Hindlimb muscle (tissue), 1 donor: ENCODE data around the gene ZIC2. TPM values are rescaled to one million over a fixed set of nuclear protein-coding genes. Genes with fewer than 3 reads are reported as not detected.

ENCODE experiments used
- DNase-seq: peaks from one replicate; pipeline ENCODE4 v3.0.0-alpha.2; 2013
- polyA plus RNA-seq: library from polyadenylated mRNA; unstranded; fragments of 120-200 nt; gene quantifications from one replicate; pipeline ENCODE4 v1.2.1, GENCODE V29; 2013; ENCODE audit not compliant: insufficient read length

The ZIC2 gene
- polyA plus RNA-seq, 1 donor, result not detected

- DNase-seq, result no peak
Observed at GRCh38 chr13:99959540-99960230, 21.9 kb upstream of the ZIC2 start.

GRCh38 chr13:99960663-99961311 lies 20.8 kb upstream of the ZIC2 start:
- no peak for DNase-seq

DNA sequence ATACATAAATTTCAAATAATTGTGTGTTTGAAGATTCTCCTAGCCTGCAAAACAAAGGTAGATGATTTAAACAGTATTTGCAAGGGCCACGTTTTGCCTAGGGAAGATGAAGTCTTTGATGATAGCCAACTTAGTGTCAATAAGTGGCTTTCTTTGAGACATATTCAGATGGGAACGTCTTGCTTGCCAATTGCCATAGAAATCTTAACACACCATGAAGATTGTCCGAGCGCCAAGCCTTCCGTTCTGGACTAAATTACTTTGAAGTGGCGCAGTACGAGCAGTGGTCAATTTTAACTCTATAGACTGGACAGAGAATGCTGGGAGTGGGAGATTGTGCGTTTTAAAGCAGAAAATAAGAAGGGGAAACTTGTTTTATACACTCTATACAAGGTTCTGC lies 19.9 kb upstream of the ZIC2 start:
- no peak for DNase-seq

DNA sequence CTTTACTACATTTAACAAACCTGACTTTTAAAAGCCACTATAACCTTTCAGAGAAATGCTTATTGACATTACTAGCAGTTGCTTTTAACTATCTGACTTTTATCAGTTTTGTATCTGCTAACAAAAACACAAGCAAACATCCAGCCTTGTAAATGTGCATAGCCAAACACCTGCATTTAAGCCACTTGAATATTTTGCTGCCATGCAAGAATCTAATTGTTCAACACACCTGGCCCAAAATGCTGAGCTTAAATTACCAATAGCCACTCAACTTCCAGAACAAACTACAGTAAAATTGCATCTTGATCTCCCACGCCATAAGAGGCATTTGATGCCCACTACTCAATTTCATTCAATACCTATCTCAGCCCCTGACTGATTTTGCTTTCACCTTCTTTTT lies 19.3 kb upstream of the ZIC2 start:
- DNase-seq, result no peak

- DNase-seq, result no peak
Observed at GRCh38 chr13:99963816-99964339, 17.7 kb upstream of the ZIC2 start.

- no peak for DNase-seq
Observed at GRCh38 chr13:99965329-99966000, 16.1 kb upstream of the ZIC2 start.

- no peak for DNase-seq
Observed at GRCh38 chr13:99966064-99966805, 15.3 kb upstream of the ZIC2 start.

GRCh38 chr13:99967498-99967868 lies 14.1 kb upstream of the ZIC2 start:
- no peak for DNase-seq

DNA sequence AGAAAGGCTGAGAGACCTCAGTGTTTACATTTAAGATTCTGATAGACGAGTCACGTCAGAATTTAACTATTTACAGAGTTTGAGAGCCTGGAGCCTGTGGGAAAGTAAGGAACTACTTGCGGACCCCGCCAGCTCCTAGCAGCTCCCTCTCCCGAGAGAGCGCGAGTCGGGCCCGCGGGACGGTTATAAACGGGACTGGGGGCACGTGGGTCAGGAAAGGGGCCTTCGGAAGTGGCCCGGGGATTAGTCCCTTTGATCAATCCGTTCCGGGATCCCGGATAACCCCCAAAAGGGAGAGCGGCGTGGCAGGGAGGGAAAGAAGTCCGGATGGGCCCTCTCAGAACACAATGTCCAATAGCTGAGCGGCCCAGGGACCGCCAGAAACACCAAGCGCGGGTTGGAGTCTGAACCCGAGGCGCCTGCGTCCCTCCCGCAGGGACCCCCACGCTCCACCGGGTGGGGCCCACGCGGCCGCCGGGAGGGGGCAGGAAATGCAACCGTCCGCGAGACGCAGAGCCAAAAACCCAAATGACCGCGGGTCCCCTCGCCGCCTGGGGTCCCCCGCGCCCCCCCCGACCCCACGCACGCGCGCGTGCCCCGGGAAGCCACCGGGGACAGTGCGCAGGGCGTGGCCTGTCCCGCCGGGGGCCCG lies 13.6 kb upstream of the ZIC2 start:
- no peak for DNase-seq

- no peak for DNase-seq
Observed at GRCh38 chr13:99968521-99969452, 12.8 kb upstream of the ZIC2 start.

DNA sequence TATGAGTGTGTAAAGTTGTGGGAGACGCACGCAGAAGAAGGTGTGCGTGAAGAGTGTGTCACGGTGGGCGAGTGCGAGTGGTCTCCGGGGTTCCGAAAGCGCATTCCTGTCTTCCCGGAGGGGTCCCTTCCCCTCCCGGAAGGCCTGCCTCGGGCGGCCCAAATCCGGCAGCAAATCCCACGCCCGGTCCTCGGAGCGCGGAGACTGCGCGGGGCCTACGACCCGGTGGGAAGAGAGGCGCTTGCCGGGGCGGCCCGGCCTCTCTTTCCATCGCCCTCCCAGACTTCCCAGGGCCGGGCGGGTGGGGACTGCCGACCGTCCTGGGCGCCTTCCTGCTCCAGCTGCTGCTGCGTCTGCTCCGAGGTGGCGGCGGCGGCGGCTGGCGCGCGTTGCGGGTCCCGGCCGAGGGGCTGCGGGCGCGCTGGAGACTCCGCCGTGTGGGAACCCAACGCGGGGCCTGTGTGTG lies 12.1 kb upstream of the ZIC2 start:
- DNase-seq, result no peak

GRCh38 chr13:99969919-99970650 lies 11.5 kb upstream of the ZIC2 start:
- no peak for DNase-seq

GRCh38 chr13:99970651-99971575 lies 10.7 kb upstream of the ZIC2 start:
- DNase-seq, result no peak

- DNase-seq, result no peak
Observed at GRCh38 chr13:99971576-99972189, 9.9 kb upstream of the ZIC2 start, which contains the start of gene ZIC5. Gene ZIC5, minus strand, starts transcription at chr13:99971767. Its CDS starts 164 bp downstream, at chr13:99971603.

GRCh38 chr13:99972190-99972731 lies 9.3 kb upstream of the ZIC2 start:
- no peak for DNase-seq

DNA sequence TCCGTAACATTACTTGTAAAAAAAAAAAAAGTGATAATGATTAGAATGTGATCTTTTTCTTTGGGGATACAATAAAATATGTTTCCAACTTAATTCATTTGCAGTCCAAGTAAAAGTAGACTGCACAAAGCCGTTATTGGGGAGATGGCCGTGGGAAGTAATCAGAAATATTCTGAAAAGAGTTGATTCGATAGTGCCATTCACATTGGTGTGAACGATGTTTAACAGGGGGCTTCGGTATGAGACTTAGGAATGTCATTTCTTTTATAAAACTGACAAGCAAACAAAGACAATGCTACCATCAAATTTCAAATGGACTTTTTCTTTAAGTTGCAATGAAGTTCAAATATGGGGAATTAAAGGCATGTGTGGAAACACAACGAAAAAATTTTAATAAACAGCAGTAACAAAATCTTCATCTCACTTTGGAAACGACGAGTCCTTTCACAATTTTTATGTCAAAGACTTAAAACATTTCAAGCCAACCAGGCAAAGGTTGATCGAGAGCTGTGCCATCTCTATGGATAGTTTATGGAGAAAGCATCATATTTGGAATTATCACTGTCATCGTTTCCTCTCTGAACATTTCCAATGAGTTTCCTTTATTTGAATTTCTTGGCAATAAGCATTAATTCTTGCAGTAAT lies 8.3 kb upstream of the ZIC2 start:
- DNase-seq, result no peak

- DNase-seq, result no peak
Observed at GRCh38 chr13:99973808-99974185, 7.8 kb upstream of the ZIC2 start.
